Neural cell (in vitro differentiated cells): ENCODE results near the gene PDS5A.
"Not testable (repeated sequence)": the region's sequence is repeated elsewhere in the genome, so short reads cannot be mapped to it uniquely, and the experiment has no call there.

Experiments used
- CTCF ChIP-seq: fragments of 450-650 bp; IDR thresholded peaks from 2 replicates; pipeline ENCODE4 v1.5.1; 2014; ENCODE audit warnings: antibody characterized with exemption, mild to moderate bottlenecking, moderate library complexity; ENCODE audit not compliant: poor library complexity, severe bottlenecking
- EP300 ChIP-seq: fragments of 450-650 bp; conservative IDR thresholded peaks from 2 replicates; pipeline ENCODE4 v1.6.1; 2014; ENCODE audit warnings: antibody characterized with exemption, mild to moderate bottlenecking, moderate library complexity; ENCODE audit not compliant: poor library complexity, severe bottlenecking
- EZH2 ChIP-seq: fragments of 200-600, 300-800 bp; shearing (Covaris generic), sonication (generic); IDR thresholded peaks from 2 replicates; pipeline ENCODE4 v1.6.1; 2014; ENCODE audit warnings: antibody characterized with exemption, low read length, borderline replicate concordance, mild to moderate bottlenecking; ENCODE audit not compliant: insufficient read depth, poor library complexity, severe bottlenecking
- POLR2AphosphoS5 ChIP-seq: IDR thresholded peaks from 2 replicates; pipeline ENCODE4 v1.6.1; 2012
- RAD21 ChIP-seq: fragments of 450-650 bp; conservative IDR thresholded peaks from 2 replicates; pipeline ENCODE4 v1.6.1; 2014; ENCODE audit warnings: antibody characterized with exemption, mild to moderate bottlenecking, moderate library complexity
- REST ChIP-seq: IDR thresholded peaks from 2 replicates; pipeline ENCODE4 v1.6.1; 2012; ENCODE audit warnings: borderline replicate concordance
- TAF1 ChIP-seq: IDR thresholded peaks from 2 replicates; pipeline ENCODE4 v1.6.1; 2012; ENCODE audit warnings: low read depth

- not testable (repeated sequence) for TF ChIP-seq CTCF, RAD21, EZH2, TAF1, REST, EP300, POLR2AphosphoS5
Measured at GRCh38 chr4:39840516-39840915, 137.2 kb downstream of the PDS5A start.
